Vagina (tissue), 2 donors: ENCODE measurements around the gene ABI1.

Source experiments
- CTCF ChIP-seq, 3 experiments: fragments of 450-650 bp in 2 of 3; fragments of 200-600 bp in 1 of 3; sonication (generic) in 1 of 3; IDR thresholded peaks; one replicate each; pipeline ENCODE4 v1.5.1; 2017 to 2019; ENCODE audit warnings: antibody characterized with exemption in 3 of 3, mild to moderate bottlenecking in 2 of 3, moderate library complexity in 2 of 3
- POLR2A ChIP-seq, 2 donors: fragments of 450-650 bp; IDR thresholded peaks; one replicate each; pipeline ENCODE4 v1.6.1; 2017; ENCODE audit warnings: antibody characterized with exemption in 2 of 2, mild to moderate bottlenecking in 2 of 2, moderate library complexity in 2 of 2
- POLR2AphosphoS5 ChIP-seq, 2 donors: sonication (generic); formaldehyde crosslinking; IDR thresholded peaks; one replicate each; pipeline ENCODE4 v1.9.0; 2017; ENCODE audit warnings: antibody characterized with exemption in 2 of 2, mild to moderate bottlenecking in 2 of 2, low read depth in 1 of 2; ENCODE audit not compliant: insufficient read depth in 1 of 2

- no peak for TF ChIP-seq POLR2AphosphoS5 (IDR thresholded peaks at IDR 0.05; ENCODE audit: insufficient read depth in 1 of 2, low read depth in 1 of 2)
- TF ChIP-seq POLR2A (IDR thresholded peaks at IDR 0.05): no peak
- no peak for TF ChIP-seq CTCF (IDR thresholded peaks at IDR 0.05)
Measured at GRCh38 chr10:26797340-26797739, 63.4 kb downstream of the ABI1 start.
